ENCODE data around the gene NUP188.

DNA sequence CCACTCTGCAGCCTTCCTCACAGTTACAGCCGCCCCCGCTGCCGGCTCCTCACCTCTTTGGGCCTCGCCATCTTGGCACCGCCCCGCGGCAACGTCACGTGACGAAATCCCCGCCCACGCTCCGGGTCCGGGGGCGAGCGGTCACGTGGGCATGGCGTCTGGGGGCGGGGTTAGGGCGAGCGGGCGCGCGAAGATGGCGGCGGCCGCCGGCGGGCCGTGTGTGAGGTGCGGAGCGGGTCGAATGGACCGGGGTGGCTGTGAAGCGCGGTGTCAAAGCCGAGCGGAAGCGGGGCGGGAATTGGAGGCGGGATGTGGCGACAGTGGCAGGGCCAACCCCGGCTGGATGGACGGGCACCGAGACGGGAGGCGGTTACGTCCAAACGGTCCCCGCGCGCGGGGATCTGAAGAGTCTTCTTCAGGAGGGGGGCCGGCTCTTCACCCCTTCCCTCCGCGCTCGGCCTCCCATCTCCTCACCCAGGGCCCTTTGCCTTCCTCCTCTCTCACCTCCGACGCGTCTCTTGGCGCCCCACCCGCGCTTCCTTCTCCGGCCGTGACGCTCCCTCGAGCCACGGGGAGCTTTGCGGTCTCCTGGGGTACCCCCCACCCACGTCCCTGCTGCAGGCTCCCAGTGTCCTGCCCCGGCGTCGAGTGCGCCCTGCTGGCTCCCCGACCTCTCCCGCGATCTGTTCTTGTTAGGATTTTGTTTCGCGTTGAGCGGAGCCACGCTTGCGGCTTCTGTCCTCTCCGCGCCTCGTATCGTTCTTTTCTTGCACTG, at the start of gene NUP188, which contains the start of gene DOLK:
- TF ChIP-seq POLR2A (IDR thresholded peaks at IDR 0.05; ENCODE audit: low read depth, low read length) (peak; percentile 87), EZH2 (IDR thresholded peaks at IDR 0.05; ENCODE audit: borderline replicate concordance, low read depth, low read length, severe bottlenecking) (no peak), FOS (IDR thresholded peaks at IDR 0.05; ENCODE audit: borderline replicate concordance, insufficient read depth, low read length) (no peak), JUN (IDR thresholded peaks at IDR 0.05; ENCODE audit: borderline replicate concordance, insufficient read depth, insufficient read length, low read depth) (no peak)
- TF ChIP-seq, protein P1, sequence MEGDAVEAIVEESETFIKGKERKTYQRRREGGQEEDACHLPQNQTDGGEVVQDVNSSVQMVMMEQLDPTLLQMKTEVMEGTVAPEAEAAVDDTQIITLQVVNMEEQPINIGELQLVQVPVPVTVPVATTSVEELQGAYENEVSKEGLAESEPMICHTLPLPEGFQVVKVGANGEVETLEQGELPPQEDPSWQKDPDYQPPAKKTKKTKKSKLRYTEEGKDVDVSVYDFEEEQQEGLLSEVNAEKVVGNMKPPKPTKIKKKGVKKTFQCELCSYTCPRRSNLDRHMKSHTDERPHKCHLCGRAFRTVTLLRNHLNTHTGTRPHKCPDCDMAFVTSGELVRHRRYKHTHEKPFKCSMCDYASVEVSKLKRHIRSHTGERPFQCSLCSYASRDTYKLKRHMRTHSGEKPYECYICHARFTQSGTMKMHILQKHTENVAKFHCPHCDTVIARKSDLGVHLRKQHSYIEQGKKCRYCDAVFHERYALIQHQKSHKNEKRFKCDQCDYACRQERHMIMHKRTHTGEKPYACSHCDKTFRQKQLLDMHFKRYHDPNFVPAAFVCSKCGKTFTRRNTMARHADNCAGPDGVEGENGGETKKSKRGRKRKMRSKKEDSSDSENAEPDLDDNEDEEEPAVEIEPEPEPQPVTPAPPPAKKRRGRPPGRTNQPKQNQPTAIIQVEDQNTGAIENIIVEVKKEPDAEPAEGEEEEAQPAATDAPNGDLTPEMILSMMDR (IDR thresholded peaks at IDR 0.05; ENCODE audit: extremely low read depth in 1 of 2, insufficient read depth in 1 of 2, low read depth in 1 of 2, low read length in 2 of 2) = no peak

All from endothelial cell of umbilical vein (primary cell).